ENCODE results near the gene SDC3.

Gene SDC3

DNA sequence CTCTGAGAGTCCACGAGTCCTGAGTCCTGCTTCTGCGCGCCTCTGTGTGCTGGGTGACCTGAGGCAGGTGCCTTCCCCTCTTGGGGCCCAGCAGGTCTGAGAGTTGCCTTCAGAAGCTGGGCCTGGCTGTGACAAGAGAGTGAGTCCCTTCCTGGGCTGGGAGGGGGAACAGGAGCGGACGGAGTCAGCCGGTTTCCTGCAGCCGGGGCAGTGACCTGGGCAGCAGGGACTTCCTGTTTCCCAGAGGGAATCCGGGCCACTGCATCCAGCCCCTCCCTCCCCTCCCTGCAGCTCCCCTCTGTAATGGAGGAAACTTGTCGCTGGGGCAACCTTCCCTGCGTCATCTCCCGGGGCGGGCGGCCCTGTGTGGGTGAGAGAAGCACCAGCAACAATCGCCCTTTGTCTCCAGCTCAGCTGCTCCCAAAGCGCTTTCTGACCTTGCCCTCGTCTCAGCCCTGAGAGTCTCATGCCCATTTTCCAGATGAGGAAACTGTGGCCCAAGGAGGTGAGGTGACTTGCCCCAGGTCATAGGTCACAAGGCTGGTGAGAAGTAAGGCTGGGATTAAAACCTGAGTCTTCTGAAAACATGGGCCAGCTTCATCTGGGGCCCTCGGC, 61.1 kb downstream of the SDC3 start:
- DNase-seq (ENCODE audit: low spot score), result no peak

DNA sequence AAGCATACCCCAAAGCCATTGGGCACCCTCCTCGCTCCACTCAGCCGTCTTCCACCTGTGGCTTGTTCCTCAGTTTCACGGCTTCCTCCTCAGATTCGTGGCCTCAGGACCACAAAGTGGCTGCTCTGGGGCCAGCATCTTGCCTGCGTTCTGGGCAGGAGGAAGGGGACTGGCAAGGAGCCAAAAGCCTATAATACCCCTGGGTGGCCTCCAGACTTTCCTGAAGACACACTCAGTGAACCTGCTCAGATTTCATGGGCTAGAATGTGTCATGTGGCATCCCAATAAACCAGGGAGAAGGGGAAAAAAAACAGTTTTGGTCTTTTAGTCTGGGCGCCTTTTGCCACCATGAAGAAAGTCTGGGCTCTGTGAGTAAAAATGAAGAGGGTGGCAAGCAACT, 62.0 kb downstream of the SDC3 start:
- no peak for DNase-seq (ENCODE audit: low spot score)

DNA sequence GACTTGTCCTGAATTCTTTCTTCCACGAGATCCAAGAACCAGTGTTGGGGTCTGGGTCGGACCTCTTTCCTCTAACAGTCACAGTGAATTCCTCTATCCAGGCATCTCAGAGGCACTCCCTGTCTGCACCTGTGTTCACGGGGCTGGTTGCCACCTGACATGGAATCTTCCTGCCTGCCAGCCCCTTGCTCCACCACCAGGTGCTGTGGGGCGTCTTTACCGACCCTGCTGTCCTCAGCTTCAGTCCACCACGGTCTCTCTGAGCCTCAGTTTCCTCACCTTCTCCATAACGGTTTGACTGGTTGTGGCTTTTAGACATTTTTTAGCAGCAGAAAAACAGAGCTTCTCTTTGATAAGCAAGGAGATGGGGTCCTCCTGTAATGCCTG, 62.7 kb downstream of the SDC3 start:
- DNase-seq (ENCODE audit: low spot score), result no peak

DNA sequence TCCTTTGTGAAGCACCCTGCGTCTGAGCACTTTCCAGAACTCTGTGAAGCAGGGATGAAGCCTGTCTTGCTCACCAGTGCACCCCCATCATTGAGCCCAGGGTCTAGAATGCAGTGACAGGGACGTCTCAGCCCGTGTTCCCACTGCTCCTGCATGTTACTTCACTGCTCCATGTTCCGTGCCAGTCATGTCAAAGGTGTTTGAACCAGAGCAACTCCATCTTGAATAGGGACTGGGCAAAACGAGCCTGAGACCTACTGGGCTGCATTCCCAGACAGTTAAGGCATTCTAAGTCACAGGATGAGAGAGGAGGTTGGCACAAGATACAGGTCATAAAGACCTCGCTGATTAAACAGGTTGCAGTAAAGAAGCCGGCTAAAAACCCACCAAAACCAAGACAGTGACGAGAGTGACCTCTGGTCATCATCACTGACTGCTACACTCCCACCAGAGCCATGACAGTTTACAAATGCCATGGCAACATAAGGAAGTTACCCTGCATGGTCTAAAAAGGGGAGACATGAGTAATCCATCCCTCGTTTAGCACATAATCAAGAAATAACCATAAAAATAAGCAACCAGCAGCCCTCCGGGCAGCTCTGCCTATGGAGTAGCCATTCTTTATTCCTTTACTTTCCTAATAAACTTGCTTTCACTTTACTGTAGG, 63.2 kb downstream of the SDC3 start:
- no peak for DNase-seq (ENCODE audit: low spot score)

DNA sequence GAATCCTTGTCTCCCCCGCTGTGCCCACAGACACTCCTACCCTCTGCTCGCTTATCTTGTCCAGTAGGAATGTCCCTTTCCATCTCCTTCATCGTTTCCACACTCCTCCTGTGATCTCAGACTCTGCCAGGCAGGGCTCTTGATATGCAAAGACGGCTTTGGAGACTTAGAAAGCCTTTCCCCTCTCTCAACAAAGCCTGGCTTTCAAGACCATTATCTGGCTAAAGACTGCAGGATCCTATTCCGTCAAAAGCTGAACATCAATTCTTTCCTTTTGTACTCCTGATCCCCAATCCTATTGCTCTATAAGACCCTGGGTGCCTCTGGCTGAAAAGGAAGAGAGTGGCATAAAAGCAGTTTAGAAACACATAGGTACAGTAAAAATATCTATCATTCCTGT, 63.9 kb downstream of the SDC3 start:
- no peak for DNase-seq (ENCODE audit: low spot score)

DNA sequence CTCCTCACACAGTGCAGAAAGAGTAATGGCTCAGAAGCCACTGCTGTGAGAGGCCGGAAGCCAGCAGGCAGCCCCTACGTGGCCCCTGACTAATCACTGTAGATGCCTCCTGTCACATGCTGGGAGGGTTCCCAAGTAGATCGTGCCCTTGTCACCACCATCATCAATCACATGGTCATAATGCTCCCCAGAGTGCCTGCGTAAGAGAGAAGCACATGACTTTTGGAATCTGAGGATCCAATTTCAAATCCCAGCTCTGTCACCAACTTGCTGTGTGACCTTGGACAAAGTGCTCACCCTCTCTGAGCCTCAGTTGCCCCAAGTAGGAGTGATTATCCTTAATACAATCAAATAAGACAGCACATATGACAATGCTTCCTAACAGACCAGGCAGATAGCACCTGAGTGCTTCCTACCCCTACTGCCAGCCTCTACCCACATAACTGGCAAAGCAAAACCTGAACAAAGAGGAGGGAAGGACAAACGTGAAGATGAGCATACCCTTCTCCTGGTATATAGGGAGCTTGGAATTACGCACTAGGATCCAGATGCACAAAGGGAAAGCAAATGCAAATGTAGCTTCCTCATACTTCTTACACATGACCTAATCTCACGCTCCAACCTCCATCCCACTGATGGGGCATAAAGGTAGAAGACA, 65.7 kb downstream of the SDC3 start:
- no peak for DNase-seq (ENCODE audit: low spot score)

DNA sequence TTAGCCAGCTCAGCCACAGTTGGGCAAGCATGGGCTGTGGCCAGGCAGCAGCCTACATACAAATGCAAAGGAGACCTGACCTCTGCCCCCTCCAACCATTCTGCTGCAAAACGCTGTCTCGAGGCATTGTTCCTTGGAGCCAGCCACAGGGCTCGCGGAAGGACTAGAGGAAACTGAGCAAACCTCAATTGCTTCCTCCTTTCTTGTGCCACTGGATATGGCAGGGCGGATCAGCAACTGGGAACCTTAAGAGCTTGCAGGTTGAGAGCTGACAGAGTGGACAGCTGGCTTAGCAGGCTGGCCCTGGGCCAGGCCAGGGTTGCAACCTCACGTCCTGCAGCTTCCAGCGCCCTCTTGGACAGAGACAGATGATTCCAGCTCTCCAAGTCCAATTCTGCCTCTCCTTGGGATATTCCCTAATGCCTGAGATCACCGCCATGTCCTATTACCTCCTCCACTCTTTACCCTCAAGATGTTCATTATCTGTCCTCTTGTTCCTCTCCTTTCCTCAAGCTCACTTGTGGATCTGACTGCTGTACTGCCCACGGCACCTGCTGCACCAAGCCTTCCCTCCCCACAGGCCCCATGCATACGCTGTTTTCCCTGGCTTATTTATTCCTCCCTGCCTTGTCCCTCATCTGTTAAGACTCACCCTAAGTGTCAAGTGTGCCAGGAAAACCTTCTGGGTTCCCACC, 67.5 kb downstream of the SDC3 start:
- no peak for DNase-seq (ENCODE audit: low spot score)

DNA sequence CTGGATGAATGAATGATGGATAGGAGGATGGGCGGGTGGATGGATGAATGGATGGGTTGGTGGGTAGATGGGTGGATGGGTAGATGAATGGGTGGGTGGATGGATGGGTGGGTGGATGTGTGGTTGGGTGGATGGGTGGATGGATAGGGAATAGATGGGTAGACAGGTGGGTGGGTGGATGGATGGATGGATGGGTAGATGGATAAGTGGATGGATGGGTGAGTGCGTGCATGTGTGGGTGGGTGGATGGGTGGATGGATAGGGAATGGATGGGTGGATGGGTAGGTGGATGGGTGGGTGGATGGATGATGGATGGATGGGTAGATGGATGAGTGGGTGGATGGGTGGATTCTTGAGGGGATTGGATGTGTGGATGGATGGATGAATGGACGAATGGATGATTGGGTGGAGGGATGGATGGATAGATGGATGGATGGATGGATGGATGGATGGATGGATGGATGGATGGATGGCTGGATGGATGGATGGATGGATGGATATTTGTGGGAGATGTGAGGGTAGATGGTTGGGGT, 68.7 kb downstream of the SDC3 start:
- no peak for DNase-seq (ENCODE audit: low spot score)

DNA sequence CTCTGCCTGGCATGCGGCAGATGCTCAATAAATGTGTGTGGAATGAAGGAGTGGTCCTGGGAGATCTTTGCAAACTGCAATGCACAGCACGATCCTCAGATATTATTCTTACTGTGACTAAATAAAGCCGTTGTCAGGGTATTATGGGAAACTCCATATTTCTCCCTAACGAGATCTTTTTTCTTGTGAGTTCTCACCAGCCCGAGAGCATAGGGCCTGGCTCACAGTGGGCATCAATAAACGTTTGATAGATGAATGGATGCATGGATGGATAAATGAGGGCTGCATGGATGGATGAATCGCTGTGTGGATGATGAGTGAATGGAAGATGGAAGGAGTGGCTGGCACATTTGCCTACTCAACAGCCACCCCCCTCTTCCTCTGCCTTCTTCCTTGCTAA, 69.6 kb downstream of the SDC3 start:
- DNase-seq (ENCODE audit: low spot score), result no peak

DNA sequence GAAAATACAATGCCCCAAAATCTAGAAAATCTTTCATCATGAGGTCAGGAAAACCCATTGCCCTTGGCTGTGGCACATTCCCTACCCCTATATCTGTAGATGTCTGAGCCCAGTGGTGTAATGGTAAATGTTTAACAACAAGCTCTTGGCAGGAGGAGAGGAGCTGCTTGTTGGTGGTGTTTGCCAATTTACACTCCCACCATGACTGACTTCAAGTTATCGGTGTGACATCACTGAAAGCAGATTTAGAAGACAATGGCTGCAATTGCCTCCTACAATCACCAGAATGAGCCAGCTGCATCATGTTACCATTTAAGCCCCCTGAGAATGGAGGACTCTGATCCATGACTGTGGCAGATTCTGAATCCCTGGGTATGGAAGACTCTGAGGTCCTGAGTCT, 70.9 kb downstream of the SDC3 start:
- no peak for DNase-seq (ENCODE audit: low spot score)

DNA sequence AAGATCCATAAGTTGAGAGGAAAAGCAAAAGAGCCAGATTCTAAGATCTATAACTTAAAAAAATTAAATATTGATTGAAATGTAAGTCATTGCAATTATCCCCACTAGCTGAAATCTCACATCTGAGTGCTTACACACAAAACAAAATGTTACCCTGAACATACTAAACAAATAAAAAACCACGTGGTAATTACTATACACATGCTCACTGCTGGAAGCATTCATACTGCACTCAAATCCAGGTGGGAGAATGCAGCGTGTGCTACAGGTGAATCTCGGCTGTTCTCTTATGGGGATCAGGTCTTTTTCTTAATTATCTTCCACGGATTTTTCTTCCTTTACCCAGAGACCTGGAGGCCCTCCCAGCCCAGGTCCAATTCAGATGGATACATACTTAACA, 74.3 kb downstream of the SDC3 start:
- no peak for DNase-seq (ENCODE audit: low spot score)

DNA sequence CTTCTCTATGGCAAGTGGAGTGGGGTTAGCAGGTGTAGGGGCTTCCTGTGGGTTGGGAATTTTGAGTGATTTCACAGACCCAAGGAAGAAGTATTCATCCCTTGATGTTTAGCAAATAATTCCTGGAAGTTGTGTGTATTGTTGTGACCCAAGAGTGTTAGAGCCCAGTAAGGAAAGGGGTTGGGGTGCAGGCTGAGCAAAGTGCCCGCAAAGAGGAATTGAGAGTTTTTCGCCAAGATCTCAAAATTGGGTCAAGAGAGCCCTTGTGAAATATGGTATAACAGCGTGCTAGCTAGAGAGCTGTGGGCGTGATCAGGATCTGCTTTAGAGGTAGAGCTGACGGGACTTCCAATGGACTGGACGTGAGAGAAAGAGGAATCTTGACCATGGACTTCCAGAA, 78.0 kb downstream of the SDC3 start:
- no peak for DNase-seq (ENCODE audit: low spot score)

DNA sequence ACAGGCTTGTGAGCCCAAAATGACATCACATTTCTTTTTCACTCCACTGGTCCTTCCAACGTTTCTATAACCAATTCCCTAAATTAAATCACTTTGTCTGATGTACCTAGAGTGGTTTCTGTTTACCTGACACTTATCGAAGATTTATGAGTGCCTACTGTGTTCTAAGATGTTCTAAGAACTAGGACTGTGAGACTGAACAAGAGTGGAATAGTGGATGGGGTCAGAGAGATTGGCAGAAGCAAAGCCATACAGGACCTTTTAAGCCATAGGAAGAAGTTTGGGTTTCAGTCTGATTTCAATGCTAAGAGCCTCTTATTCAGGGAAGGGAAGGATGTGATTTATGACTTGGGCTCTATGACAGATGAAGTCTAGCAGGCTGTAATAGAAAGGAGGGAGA, 78.7 kb downstream of the SDC3 start:
- no peak for DNase-seq (ENCODE audit: low spot score)

DNA sequence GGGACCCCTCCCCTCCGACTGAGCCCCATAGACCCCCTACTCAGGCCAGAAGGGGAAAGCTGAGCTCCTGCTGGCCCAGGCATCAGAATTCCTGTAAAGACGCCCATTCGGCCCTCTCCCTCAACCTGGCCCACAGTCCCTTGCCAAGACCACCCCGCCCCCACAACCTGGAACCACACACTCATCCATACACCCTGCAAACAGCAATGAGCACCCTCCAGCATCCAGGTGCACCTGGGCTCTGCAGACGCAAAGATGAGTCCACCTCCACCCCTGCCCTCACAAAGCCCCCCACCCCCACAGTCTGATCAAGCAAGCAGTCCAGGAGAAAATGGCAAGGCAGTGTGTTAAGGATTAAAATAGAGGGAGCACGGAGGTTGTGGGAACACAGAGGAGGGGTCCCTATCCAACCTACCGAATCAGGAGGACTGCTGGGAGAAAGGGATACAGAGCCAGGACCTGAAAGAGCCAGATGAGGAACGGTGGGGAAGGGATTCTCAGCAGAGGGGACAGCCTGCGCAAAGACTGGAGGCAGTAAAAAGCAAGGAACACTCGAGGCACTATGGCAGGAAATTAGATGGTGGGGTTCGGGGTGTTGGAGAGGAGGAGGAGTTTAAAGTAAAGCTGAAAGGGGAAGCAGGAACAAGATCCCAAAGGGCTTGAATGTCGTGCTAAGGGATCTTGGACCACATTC, 83.7 kb downstream of the SDC3 start:
- no peak for DNase-seq (ENCODE audit: low spot score)

DNA sequence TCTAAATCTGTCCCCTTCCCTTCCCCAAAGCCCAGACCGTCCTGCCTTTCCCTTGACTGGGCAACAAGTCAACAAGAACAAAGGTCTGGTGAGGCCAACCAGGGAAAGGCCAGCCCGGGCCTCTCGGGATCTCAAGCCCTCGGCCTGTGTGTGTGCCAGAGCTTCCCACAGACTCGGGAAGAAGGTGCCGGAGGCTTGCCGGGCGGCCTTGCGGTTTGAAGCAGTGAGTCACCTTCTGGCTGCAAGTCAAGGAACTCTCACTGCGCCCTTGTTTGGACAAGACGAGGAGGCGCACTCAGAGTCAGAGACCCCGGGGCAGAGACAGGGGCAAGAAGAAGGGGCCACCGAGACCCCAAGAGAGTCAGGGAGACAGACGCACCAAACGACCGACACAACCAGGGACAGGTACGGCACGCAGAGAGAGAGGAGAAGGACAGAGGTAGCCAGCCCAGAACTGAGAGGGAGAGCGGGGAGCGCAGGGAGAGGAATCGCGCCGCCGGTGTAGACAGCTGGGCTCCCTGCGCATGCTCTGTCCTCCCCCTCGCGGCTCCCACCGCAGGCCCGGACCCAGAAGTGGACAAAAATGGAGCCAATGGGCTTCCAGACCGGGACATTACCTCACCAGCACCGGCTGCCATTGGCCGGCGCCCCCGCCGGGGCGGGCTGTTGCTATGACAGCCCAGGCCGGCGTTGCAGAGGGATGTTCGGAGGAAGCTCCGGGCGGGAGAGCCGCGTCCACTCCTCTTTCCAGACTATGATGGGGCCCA, 84.4 kb downstream of the SDC3 start:
- peak; percentile 99 for DNase-seq (ENCODE audit: low spot score)

DNA sequence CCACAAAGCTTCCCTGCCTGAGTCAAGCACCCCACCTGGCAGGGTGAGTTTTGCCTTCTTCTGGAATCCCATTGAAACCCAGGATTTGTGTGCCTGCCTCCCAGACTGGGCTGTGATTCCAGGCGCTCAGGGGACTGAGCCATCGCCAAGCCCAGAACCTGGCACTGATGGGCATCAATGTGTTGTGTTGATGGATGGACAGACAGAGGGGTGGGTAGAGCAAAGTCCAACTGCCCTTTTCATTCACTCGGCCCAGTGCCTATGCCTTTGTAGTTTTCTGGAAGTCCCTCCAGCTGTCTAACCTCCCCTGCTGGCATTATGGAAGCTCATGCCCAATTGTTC, 85.0 kb downstream of the SDC3 start:
- no peak for DNase-seq (ENCODE audit: low spot score)

DNA sequence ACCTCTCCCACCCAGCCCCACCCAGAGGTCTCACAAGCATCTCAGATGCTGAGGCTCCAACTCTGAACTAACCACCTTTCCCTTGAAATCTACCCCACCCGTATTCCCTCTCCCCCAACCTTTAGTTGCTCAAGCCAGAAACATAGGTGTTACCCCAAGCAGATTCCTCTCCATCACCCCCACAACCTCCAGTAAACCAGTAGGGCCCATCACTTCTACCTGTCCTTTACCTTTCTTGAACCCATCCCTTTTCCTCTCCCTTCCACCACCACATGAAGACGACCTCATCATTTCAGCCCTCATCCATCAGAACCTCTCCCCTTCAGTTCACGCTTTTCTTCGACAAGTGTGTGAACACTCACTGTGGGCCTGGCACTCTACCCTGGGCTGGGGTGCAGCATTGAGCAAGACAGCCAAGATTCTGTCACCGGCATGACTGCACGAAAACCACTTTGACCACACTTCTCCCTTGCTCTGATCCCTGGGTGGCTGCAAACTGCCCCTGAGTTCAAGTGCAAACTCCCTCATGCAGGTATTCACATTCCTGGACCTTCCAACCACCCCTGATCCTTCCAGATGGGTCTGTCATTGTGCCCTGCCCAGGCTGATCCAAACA, 85.5 kb downstream of the SDC3 start:
- DNase-seq (ENCODE audit: low spot score), result no peak

DNA sequence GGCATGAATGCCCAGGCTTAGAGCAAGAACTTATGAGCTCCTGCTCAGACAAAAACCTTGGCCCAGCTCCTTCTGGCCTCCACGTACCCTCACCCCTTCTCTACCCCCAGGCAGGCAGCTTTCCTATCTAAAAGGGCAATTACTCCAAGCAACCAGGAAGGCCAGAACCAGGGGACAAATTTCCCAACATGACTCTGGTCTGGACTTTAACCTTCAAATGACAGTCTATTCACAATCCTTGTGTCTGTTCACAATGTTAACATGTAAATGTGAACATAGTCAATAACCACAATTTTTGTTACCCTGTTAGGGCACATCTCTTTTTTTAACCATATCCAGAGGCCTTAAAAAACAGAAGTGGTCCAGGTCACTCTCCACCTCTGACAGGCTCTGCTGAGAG, 86.6 kb downstream of the SDC3 start:
- no peak for DNase-seq (ENCODE audit: low spot score)

DNA sequence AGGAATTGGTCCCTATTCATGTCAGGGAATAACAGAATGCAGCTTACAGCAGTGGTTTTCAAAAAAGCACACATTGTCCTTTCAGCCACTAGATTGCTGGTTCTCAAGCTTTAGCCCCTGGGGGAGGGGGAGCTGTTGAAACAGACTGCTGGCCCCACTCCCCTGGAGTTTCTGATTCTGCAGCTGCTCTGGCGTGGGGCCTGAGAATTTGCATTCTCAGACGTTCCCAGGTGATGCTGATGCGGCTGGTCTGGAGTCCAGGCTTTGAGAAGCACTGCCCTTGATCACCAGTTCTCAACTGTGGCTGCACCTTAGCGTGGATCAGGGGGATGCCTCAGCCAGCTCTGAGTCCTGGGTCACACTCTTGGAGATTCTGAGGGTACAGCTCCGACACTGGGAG, 88.3 kb downstream of the SDC3 start:
- DNase-seq (ENCODE audit: low spot score), result no peak

Data from germinal center (tissue), 1 donor.